ENCODE results near the gene WDR38. TPM values are rescaled to one million over a fixed set of nuclear protein-coding genes. Genes with fewer than 3 reads are reported as not detected.
"Not testable (repeated sequence)": the region's sequence is repeated elsewhere in the genome, so short reads cannot be mapped to it uniquely, and the experiment has no call there.

The WDR38 gene
- total and polyA plus RNA-seq, 2 of the 13 experiments (the other 11 are each of a cell fraction or from before 2014, with no cell fraction given), result not detected

DNA sequence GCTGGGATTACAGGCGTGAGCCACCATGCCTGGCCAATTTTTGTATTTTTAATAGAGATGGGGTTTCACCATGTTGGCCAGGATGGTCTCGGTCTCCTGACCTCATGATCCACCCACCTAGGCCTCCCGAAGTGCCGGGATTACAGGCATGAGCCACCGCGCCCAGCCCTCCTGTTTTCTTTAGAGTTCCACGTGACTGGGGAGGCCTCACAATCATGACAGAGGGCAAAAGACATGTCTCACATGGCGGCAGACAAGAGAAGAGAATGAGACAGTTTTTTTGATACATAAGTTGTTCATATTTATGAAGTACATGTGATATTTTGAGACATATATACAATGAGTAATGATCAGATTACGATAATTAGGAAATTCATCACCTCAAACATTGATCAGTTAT is 6.8 kb upstream of the WDR38 start (continued):
- TF ChIP-seq, protein P1, sequence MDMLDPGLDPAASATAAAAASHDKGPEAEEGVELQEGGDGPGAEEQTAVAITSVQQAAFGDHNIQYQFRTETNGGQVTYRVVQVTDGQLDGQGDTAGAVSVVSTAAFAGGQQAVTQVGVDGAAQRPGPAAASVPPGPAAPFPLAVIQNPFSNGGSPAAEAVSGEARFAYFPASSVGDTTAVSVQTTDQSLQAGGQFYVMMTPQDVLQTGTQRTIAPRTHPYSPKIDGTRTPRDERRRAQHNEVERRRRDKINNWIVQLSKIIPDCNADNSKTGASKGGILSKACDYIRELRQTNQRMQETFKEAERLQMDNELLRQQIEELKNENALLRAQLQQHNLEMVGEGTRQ (IDR thresholded peaks at IDR 0.05; ENCODE audit: low read depth, low read length), result not testable (repeated sequence)
- TF ChIP-seq, protein P1 (CRISPR knock-in tag; IDR thresholded peaks at IDR 0.05; ENCODE audit: borderline replicate concordance), result peak; percentile 52; the same call in 1 of the 2 replicates
- TF ChIP-seq SAP130 (CRISPR knock-in tag; IDR thresholded peaks at IDR 0.05; ENCODE audit: low read depth), result peak; percentile 49; the same call in 1 of the 2 replicates
- peak; percentile 31; the same call in 1 of the 2 replicates for TF ChIP-seq ZFX (CRISPR knock-in tag; IDR thresholded peaks at IDR 0.05; ENCODE audit: low read depth)

DNA sequence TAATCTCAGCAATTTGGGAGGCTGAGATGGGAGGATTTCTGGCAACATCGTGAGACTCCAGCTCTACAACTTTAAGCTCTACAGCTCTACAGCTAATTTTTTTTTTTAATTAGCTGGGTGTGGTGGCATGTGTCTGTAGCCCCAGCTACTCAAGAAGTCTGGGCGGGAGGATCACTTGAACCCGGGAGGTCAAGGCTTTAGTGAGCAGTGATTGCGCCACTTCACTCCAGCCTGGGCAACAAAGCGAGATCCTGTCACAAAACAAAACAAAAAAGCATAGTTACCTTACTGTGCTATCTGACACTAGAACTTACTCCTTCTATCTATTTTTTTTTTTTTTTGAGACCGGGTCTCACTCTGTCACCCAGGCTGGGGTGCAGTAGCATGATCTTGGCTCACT is 6.3 kb upstream of the WDR38 start:
- BruUV-seq (replicated peaks), result no TSS peak
- no peak for ATAC-seq
- Histone ChIP-seq H3K36me3 (replicated peaks in 1 of 2; ENCODE audit: control insufficient read depth in 1 of 2, insufficient read depth in 2 of 2, low read length in 2 of 2) (no peaks in the 10 kb centered on the region), H3K4me3 (replicated peaks in 1 of 3; ENCODE audit: insufficient read depth in 1 of 3, low read depth in 2 of 3, low read length in 3 of 3) (no peak overlapping the region), H3K79me2 (ENCODE audit: insufficient read depth, low read length) (no peaks in the 10 kb centered on the region), H4K20me1 (ENCODE audit: insufficient read depth, low read length) (no peaks in the 10 kb centered on the region), H3K9ac (ENCODE audit: insufficient read depth, low read depth, low read length) (no peak overlapping the region), H3K27me3 (ENCODE audit: control insufficient read depth in 1 of 2, insufficient read depth in 2 of 2, low read length in 2 of 2) (no peaks in the 10 kb centered on the region; a peak in 1 of 5 replicates), H3K4me1 (ENCODE audit: insufficient read depth, low read length) (peaks cover 44% of the 10 kb centered on the region), H3K4me2 (ENCODE audit: low read depth, low read length) (no peak overlapping the region), H3K9me3 (ENCODE audit: low read length) (no peaks in the 10 kb centered on the region), H3K27ac (ENCODE audit: extremely low read length, insufficient read depth, low read length) (no peak overlapping the region), H2AFZ (ENCODE audit: low read length) (no peak overlapping the region)
- ChIA-PET POLR2A (interaction anchor here (1.0 to 1.6 kb wide), 2 partner anchors 15 to 54 kb away, joined by 3 read pairs; partner anchors contain the start of genes ARPC5L and RPL35), CTCF (ENCODE audit: low intra/inter-chr PET ratio, low total read pairs) (interaction anchor here (1.5 kb wide), 1 partner anchor 75 kb away, joined by 3 read pairs; no protein-coding TSS in a partner anchor)
- intact Hi-C loops (cut with micrococcal nuclease; ENCODE audit: unreplicated experiment) (no loop called here), in situ Hi-C loops (cut with HindIII; ENCODE audit: extremely low pct_ligation_motif_present, low pct_unique_long_range_greater_than_20kb) (loop anchor here (10.0 kb wide), 1 partner anchor 52 kb away; no protein-coding TSS in a partner anchor)
- WGBS (ENCODE audit: low lambda C conversion rate), result 27% methylated on average over 6 of the region's 6 CpGs
- no peak for DNase-seq (ENCODE audit: low spot score)
- FAIRE-seq, result no peak
- no peak for TF ChIP-seq GZF1 (CRISPR knock-in tag; IDR thresholded peaks at IDR 0.05)
- peak; percentile 80 for TF ChIP-seq ZNF121 (CRISPR knock-in tag; IDR thresholded peaks at IDR 0.05)
- TF ChIP-seq CEBPB (IDR thresholded peaks at IDR 0.05; ENCODE audit: borderline replicate concordance, low read depth, low read length), result peak; percentile 38; the same call in 1 of the 2 replicates
- TF ChIP-seq ZNF770 (CRISPR knock-in tag; IDR thresholded peaks at IDR 0.05), result peak; percentile 36; the same call in 1 of the 2 replicates
